CD14-positive monocyte (primary cell): ENCODE results near the gene TMEM219. TPM values are rescaled to one million over a fixed set of nuclear protein-coding genes. Genes with fewer than 3 reads are reported as not detected.
A peak's percentile ranks its signal among the peaks of the same experiment; 100 is the strongest.

Experiments
- DNase-seq, 3 donors: peaks; one replicate each; pipeline ENCODE4 v3.0.0-alpha.2; 2011 to 2022
- H2AFZ ChIP-seq: 2 replicates; pipeline ENCODE4 v1.6.0; 2012; ENCODE audit warnings: mild to moderate bottlenecking, low read depth, low read length, inconsistent platforms; ENCODE audit not compliant: insufficient read depth, poor library complexity, severe bottlenecking
- H3K27ac ChIP-seq, 2 donors: 1 replicate in 1 of 2; 2 replicates in 1 of 2; pipeline ENCODE4 v1.5.1; 2012 to 2013; ENCODE audit warnings: low read length in 2 of 2, control low read depth in 1 of 2, inconsistent platforms in 1 of 2, low read depth in 1 of 2, mild to moderate bottlenecking in 1 of 2
- H3K27me3 ChIP-seq, 2 donors: one replicate each; pipeline versions ENCODE4 v1.6.0 to v1.6.1; 2011 to 2013; ENCODE audit warnings: low read length in 2 of 2; ENCODE audit not compliant: control insufficient read depth in 2 of 2, insufficient read depth in 2 of 2
- H3K36me3 ChIP-seq, 2 donors: replicated peaks in 1 of 2; 1 replicate in 1 of 2; 2 replicates in 1 of 2; pipeline versions ENCODE4 v1.5.1 to v1.6.1; 2012 to 2013; ENCODE audit warnings: low read length in 2 of 2, control low read depth in 1 of 2, inconsistent platforms in 1 of 2, mild to moderate bottlenecking in 1 of 2; ENCODE audit not compliant: insufficient read depth in 2 of 2, control insufficient read depth in 1 of 2
- H3K4me1 ChIP-seq, 2 donors: 1 replicate in 1 of 2; 2 replicates in 1 of 2; pipeline versions ENCODE4 v1.5.1 to v1.6.1; 2012 to 2013; ENCODE audit warnings: low read length in 2 of 2, control low read depth in 1 of 2, inconsistent platforms in 1 of 2, mild to moderate bottlenecking in 1 of 2, moderate library complexity in 1 of 2; ENCODE audit not compliant: insufficient read depth in 2 of 2, control insufficient read depth in 1 of 2
- H3K4me2 ChIP-seq: replicated peaks from 2 replicates; pipeline ENCODE3; 2012; ENCODE audit warnings: low read length, moderate library complexity, mild to moderate bottlenecking; ENCODE audit not compliant: poor library complexity, severe bottlenecking; ENCODE audit errors: extremely low read depth
- H3K4me3 ChIP-seq, 3 experiments: fragments of 200-600 bp in 1 of 3; sonication (generic) in 1 of 3; replicated peaks in 1 of 3; 1 replicate in 2 of 3; 2 replicates in 1 of 3; pipeline ENCODE4 v1.5.1; 2011 to 2013; ENCODE audit warnings: low read length in 3 of 3, mild to moderate bottlenecking in 3 of 3, control low read depth in 2 of 3, low read depth in 2 of 3, inconsistent platforms in 1 of 3, moderate library complexity in 1 of 3
- H3K79me2 ChIP-seq: 2 replicates; pipeline ENCODE4 v1.6.0; 2012; ENCODE audit warnings: mild to moderate bottlenecking, control low read depth, inconsistent platforms, low read length, moderate library complexity; ENCODE audit not compliant: insufficient read depth
- H3K9ac ChIP-seq: 2 replicates; pipeline ENCODE4 v1.6.0; 2017; ENCODE audit warnings: low read length, mild to moderate bottlenecking; ENCODE audit not compliant: insufficient read depth, poor library complexity, severe bottlenecking
- H3K9me3 ChIP-seq, 2 donors: replicated peaks in 1 of 2; 1 replicate in 1 of 2; 2 replicates in 1 of 2; pipeline versions ENCODE4 v1.5.1 to v1.6.1; 2012 to 2013; ENCODE audit warnings: low read length in 2 of 2, control low read depth in 1 of 2; ENCODE audit not compliant: control insufficient read depth in 1 of 2, insufficient read depth in 1 of 2
- H4K20me1 ChIP-seq: 2 replicates; pipeline ENCODE4 v1.6.0; 2012; ENCODE audit warnings: mild to moderate bottlenecking, low read length, control low read depth, moderate library complexity; ENCODE audit not compliant: insufficient read depth
- H3K27ac Mint-ChIP-seq, 7 donors: one replicate each; pipeline ENCODE4 v1.8.0; 2020; ENCODE audit warnings: mild to moderate bottlenecking in 7 of 7, mixed read lengths in 7 of 7, moderate library complexity in 6 of 7, inconsistent platforms in 2 of 7
- H3K27me3 Mint-ChIP-seq, 3 donors: one replicate each; pipeline ENCODE4 v1.8.0; 2021 to 2022; ENCODE audit warnings: low read depth in 3 of 3, mild to moderate bottlenecking in 3 of 3, mixed read lengths in 3 of 3, moderate library complexity in 3 of 3, inconsistent platforms in 1 of 3
- H3K36me3 Mint-ChIP-seq, 2 donors: one replicate each; pipeline ENCODE4 v1.8.0; 2020; ENCODE audit warnings: mixed read lengths in 2 of 2, inconsistent platforms in 1 of 2, mild to moderate bottlenecking in 1 of 2
- H3K4me1 Mint-ChIP-seq: one replicate; pipeline ENCODE4 v1.8.0; 2020; ENCODE audit warnings: mild to moderate bottlenecking, mixed read lengths
- H3K4me3 Mint-ChIP-seq, 2 donors: one replicate each; pipeline ENCODE4 v1.8.0; 2020; ENCODE audit warnings: mild to moderate bottlenecking in 2 of 2, mixed read lengths in 2 of 2, moderate library complexity in 1 of 2
- H3K9me3 Mint-ChIP-seq, 7 donors: one replicate each; pipeline ENCODE4 v1.8.0; 2020 to 2022; ENCODE audit warnings: mixed read lengths in 7 of 7, mild to moderate bottlenecking in 6 of 7, moderate library complexity in 6 of 7, inconsistent platforms in 2 of 7
- WGBS: methylation state at CpG from one replicate; pipeline ENCODE4 v1.1.5; 2013; ENCODE audit warnings: missing lambda C conversion rate; ENCODE audit not compliant: insufficient coverage; 5-methylcytosine and 5-hydroxymethylcytosine counted together
- intact Hi-C, 2 donors: fragments of 100-400 bp; cut with micrococcal nuclease; formaldehyde crosslinking; loops; one replicate each; pipeline versions ENCODE4 v1.15.0 to v1.15.1; 2023
- polyA plus RNA-seq, 3 donors: library from polyadenylated mRNA; depleted of rRNA in 1 of 3; unstranded in 2 of 3; stranded (reverse) in 1 of 3; fragments of 300-500 nt in 2 of 3; fragments of >200 nt in 1 of 3; fragmentation: Illumina TruSeq in 2 of 3; gene quantifications; 1 replicate in 2 of 3; 2 replicates in 1 of 3; pipeline ENCODE4 v1.2.3, GENCODE V29; 2012 to 2021
- TF ChIP-seq, protein P1 (sequence below): fragments of 200-600 bp; IDR thresholded peaks from one replicate; pipeline ENCODE4 v1.8.0; 2022; ENCODE audit warnings: antibody characterized with exemption, mild to moderate bottlenecking

TMEM219 gene
- polyA plus RNA-seq, 3 donors: 157 to 265 (median 227) TPM

GRCh38 chr16:30009990-30010843 is 48.3 kb downstream of the TMEM219 start:
- Histone ChIP-seq H3K9ac (no peak overlapping the region), H3K4me2 (peak overlapping the region; percentile 74), H3K36me3 (no peaks in the 10 kb centered on the region), H3K4me3 (peak overlapping the region in 1 of 3 experiments; percentile 63), H3K9me3 (peaks cover 0 to 12% of the 10 kb centered on the region in 2 donors), H3K4me1 (peaks cover 10 to 17% of the 10 kb centered on the region in 2 donors), H3K79me2 (no peaks in the 10 kb centered on the region), H3K27me3 (peaks cover 18 to 39% of the 10 kb centered on the region in 2 donors), H3K27ac (no peak overlapping the region), H2AFZ (peak overlapping the region; percentile 59), H4K20me1 (no peaks in the 10 kb centered on the region)
- TF ChIP-seq, protein P1, sequence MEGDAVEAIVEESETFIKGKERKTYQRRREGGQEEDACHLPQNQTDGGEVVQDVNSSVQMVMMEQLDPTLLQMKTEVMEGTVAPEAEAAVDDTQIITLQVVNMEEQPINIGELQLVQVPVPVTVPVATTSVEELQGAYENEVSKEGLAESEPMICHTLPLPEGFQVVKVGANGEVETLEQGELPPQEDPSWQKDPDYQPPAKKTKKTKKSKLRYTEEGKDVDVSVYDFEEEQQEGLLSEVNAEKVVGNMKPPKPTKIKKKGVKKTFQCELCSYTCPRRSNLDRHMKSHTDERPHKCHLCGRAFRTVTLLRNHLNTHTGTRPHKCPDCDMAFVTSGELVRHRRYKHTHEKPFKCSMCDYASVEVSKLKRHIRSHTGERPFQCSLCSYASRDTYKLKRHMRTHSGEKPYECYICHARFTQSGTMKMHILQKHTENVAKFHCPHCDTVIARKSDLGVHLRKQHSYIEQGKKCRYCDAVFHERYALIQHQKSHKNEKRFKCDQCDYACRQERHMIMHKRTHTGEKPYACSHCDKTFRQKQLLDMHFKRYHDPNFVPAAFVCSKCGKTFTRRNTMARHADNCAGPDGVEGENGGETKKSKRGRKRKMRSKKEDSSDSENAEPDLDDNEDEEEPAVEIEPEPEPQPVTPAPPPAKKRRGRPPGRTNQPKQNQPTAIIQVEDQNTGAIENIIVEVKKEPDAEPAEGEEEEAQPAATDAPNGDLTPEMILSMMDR: no peak
- peaks cover 0 to 17% (median 3%) of the 10 kb centered on the region in 7 donors for H3K9me3 Mint-ChIP-seq
- intact Hi-C loops: loop anchor here in 1 of 2 donors (5.0 kb wide), 2 partner anchors 63 to 313 kb away; no protein-coding TSS in a partner anchor
- WGBS: 20% methylated on average over 31 of the region's 34 CpGs
- peak overlapping the region; percentile 51 to 79 for H3K4me3 Mint-ChIP-seq
- peaks cover 2 to 4% of the 10 kb centered on the region in 2 donors for H3K36me3 Mint-ChIP-seq
- no peak overlapping the region for H3K27ac Mint-ChIP-seq
- H3K27me3 Mint-ChIP-seq: peaks cover 38 to 62% (median 49%) of the 10 kb centered on the region in 3 donors
- DNase-seq: no peak
- peaks cover 7% of the 10 kb centered on the region for H3K4me1 Mint-ChIP-seq

DNA sequence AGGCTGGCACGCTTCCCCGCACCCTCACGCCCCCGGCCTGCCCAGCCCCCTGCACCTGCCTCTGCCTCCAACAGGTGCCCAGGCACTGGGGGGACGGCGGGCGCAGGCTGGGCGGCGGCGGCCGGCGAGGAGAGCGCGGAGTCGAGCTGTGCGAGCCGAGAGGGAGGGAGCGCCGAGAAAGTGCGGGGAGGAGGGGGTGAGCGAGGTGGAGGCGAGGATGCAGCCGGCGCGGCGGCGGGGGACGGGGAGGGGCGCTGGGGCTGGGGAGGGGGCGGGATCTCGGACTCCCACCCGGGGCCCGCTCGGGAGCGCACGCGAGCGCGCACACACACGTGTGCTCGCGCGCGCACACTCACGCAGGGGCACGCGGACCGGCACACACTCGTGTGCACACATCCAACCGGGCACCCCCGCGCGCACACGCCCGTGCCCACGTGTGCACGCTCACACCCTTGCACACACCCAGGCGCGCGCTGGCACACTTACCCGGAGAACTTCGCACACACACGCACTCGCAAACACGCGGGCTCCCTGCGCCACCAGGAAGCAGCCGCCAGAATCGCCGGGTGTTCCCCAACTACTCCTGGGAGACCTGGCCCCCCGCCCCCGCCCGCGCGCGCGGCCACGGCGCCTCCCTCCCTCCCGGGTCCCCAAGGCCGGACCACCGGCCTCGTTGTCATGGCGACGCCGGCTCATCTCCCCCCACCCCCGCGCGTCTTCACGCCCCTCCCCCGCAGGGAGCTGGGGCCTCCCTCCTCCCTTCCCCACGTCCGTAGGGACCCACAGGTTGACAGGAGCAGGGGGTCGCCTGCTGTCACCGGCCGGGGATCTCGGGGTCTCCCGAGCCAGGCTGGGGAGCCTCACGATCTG is 49.2 kb downstream of the TMEM219 start, which contains the start of gene DOC2A:
DOC2A (minus strand) TSS at position 184 of the 870 bp plus-strand sequence. CDS start 805 bp downstream, outside the sequence.
- TF ChIP-seq, protein P1: no peak
- Histone ChIP-seq H3K4me3 (peak within 1 kb of the TSS; percentile 8 to 63 (median 9)), H3K9ac (no peak within 1 kb of the TSS), H2AFZ (peak within 1 kb of the TSS; percentile 59), H3K36me3 (no peaks in the 10 kb centered on the region), H3K27ac (no peak within 1 kb of the TSS), H3K27me3 (peaks cover 18 to 39% of the 10 kb centered on the region in 2 donors), H3K9me3 (peaks cover 0 to 12% of the 10 kb centered on the region in 2 donors), H3K4me1 (peaks cover 10 to 17% of the 10 kb centered on the region in 2 donors), H3K79me2 (no peaks in the 10 kb centered on the region), H3K4me2 (peak within 1 kb of the TSS; percentile 74), H4K20me1 (no peaks in the 10 kb centered on the region)
- intact Hi-C loops: no loop called here
- peaks cover 0 to 17% (median 3%) of the 10 kb centered on the region in 7 donors for H3K9me3 Mint-ChIP-seq
- H3K36me3 Mint-ChIP-seq: peaks cover 2 to 4% of the 10 kb centered on the region in 2 donors
- H3K27me3 Mint-ChIP-seq: peaks cover 38 to 67% (median 51%) of the 10 kb centered on the region in 3 donors
- peaks cover 7% of the 10 kb centered on the region for H3K4me1 Mint-ChIP-seq
- H3K4me3 Mint-ChIP-seq: peak within 1 kb of the TSS; percentile 61 to 83
- DNase-seq: no peak
- no peak within 1 kb of the TSS for H3K27ac Mint-ChIP-seq
- 0% methylated on average over 41 of the region's 99 CpGs for WGBS
